Activated CD4-positive, CD25-positive, alpha-beta regulatory T cell treated with anti-CD3 and anti-CD28 coated beads, Interleukin-2, amount 50 U/mL, for 72 hours (primary cell): ENCODE data around the gene CAPRIN2.

ENCODE experiments used
- DNase-seq: peaks from one replicate; pipeline ENCODE4 v3.0.0; 2021

CAPRIN2 gene

GRCh38 chr12:30698346-30698745 lies 56.4 kb downstream of the CAPRIN2 start:
- no peak for DNase-seq

- no peak for DNase-seq
Observed at GRCh38 chr12:30696943-30697342, 57.8 kb downstream of the CAPRIN2 start.

- no peak for DNase-seq
Observed at GRCh38 chr12:30696486-30696885, 58.3 kb downstream of the CAPRIN2 start.

GRCh38 chr12:30696103-30696408 lies 58.7 kb downstream of the CAPRIN2 start:
- DNase-seq, result no peak

GRCh38 chr12:30695199-30696102 lies 59.3 kb downstream of the CAPRIN2 start, which contains the start of gene IPO8:
TSS of gene IPO8 (minus strand) at chr12:30695869. CDS start at chr12:30695647, 222 bp downstream.
- peak; percentile 77 for DNase-seq

GRCh38 chr12:30694412-30695198 lies 60.1 kb downstream of the CAPRIN2 start:
- DNase-seq, result no peak

- no peak for DNase-seq
Observed at GRCh38 chr12:30692470-30692869, 62.3 kb downstream of the CAPRIN2 start.

- DNase-seq, result no peak
Observed at GRCh38 chr12:30691122-30691879, 63.5 kb downstream of the CAPRIN2 start.

GRCh38 chr12:30687265-30687986 lies 67.3 kb downstream of the CAPRIN2 start:
- no peak for DNase-seq

GRCh38 chr12:30679241-30679640 lies 75.5 kb downstream of the CAPRIN2 start:
- no peak for DNase-seq

- DNase-seq, result no peak
Observed at GRCh38 chr12:30678221-30678620, 76.5 kb downstream of the CAPRIN2 start.

GRCh38 chr12:30661210-30661609 lies 93.5 kb downstream of the CAPRIN2 start:
- no peak for DNase-seq
